WTC11 (cell line): Measurements from ENCODE around the gene RASAL3. TPM values are rescaled to one million over a fixed set of nuclear protein-coding genes. Genes with fewer than 3 reads are reported as not detected.

Experiments
- ATAC-seq: fragments of 200-7000 bp; cut with Tn5 transposase; 2 replicates; pipeline ENCODE4 v1.10.0; 2021; ENCODE audit warnings: mild to moderate bottlenecking, moderate library complexity
- CTCF ChIA-PET: fragments of 300-600 bp; sonication (Branson Sonifier 250); formaldehyde crosslinking; loops from one replicate; lab custom pipeline; 2021; ENCODE audit warnings: antibody characterized with exemption; lab: Charles Lee
- POLR2A ChIA-PET: fragments of 350-600 bp; sonication (Branson Sonifier 250); formaldehyde crosslinking; loops from one replicate; lab custom pipeline; 2021; ENCODE audit warnings: antibody characterized with exemption; lab: Charles Lee
- DNase-seq: peaks from one replicate; pipeline ENCODE4 v3.0.0; 2021; ENCODE audit warnings: low spot score
- H3K27ac Mint-ChIP-seq: 2 replicates; pipeline ENCODE4 v1.8.0; 2021; ENCODE audit warnings: mixed read lengths
- H3K27me3 Mint-ChIP-seq: 2 replicates; pipeline ENCODE4 v1.8.0; 2021; ENCODE audit warnings: low read depth, mild to moderate bottlenecking, moderate library complexity, mixed read lengths
- H3K36me3 Mint-ChIP-seq: 2 replicates; pipeline ENCODE4 v1.8.0; 2021; ENCODE audit warnings: mixed read lengths
- H3K4me1 Mint-ChIP-seq: 2 replicates; pipeline ENCODE4 v1.8.0; 2022; ENCODE audit warnings: mixed read lengths
- H3K4me3 Mint-ChIP-seq: 2 replicates; pipeline ENCODE4 v1.8.0; 2021; ENCODE audit warnings: mild to moderate bottlenecking, moderate library complexity, mixed read lengths
- H3K9me3 Mint-ChIP-seq: 2 replicates; pipeline ENCODE4 v1.8.0; 2021; ENCODE audit warnings: mixed read lengths
- ELF4 ChIP-seq: sonication (generic); formaldehyde crosslinking; IDR thresholded peaks from 2 replicates; pipeline ENCODE4 v1.8.1; 2022; ENCODE audit warnings: low read depth, mild to moderate bottlenecking, moderate library complexity, missing genetic modification reagents
- ETV6 ChIP-seq: sonication (generic); formaldehyde crosslinking; IDR thresholded peaks from 2 replicates; pipeline ENCODE4 v1.8.1; 2022; ENCODE audit warnings: mild to moderate bottlenecking, missing genetic modification reagents
- KAT7 ChIP-seq: sonication (generic); formaldehyde crosslinking; IDR thresholded peaks from 2 replicates; pipeline ENCODE4 v1.8.1; 2023; ENCODE audit warnings: missing genetic modification reagents, mild to moderate bottlenecking, borderline replicate concordance
- NFYB ChIP-seq: sonication (generic); formaldehyde crosslinking; conservative IDR thresholded peaks from 2 replicates; pipeline ENCODE4 v1.8.0; 2022; ENCODE audit warnings: low read depth, missing genetic modification reagents
- NR1H2 ChIP-seq: sonication (generic); formaldehyde crosslinking; IDR thresholded peaks from 2 replicates; pipeline ENCODE4 v1.9.0; 2021; ENCODE audit warnings: mild to moderate bottlenecking, moderate library complexity, missing genetic modification reagents
- PRRX2 ChIP-seq: fragments of 250-450 bp; sonication (Bioruptor Pico); IDR thresholded peaks from 2 replicates; pipeline ENCODE4 v1.8.0; 2021; ENCODE audit warnings: mild to moderate bottlenecking
- SMAD3 ChIP-seq: sonication (generic); formaldehyde crosslinking; IDR thresholded peaks from 2 replicates; pipeline ENCODE4 v1.8.0; 2022; ENCODE audit warnings: missing genetic modification reagents, mild to moderate bottlenecking, borderline replicate concordance
- SMAD4 ChIP-seq: sonication (generic); formaldehyde crosslinking; IDR thresholded peaks from 2 replicates; pipeline ENCODE4 v1.8.0; 2022; ENCODE audit warnings: mild to moderate bottlenecking, missing genetic modification reagents
- SP1 ChIP-seq: sonication (generic); formaldehyde crosslinking; conservative IDR thresholded peaks from 2 replicates; pipeline ENCODE4 v1.8.1; 2022; ENCODE audit warnings: missing genetic modification reagents
- ZBTB21 ChIP-seq: sonication (generic); formaldehyde crosslinking; IDR thresholded peaks from 2 replicates; pipeline ENCODE4 v1.8.1; 2023; ENCODE audit warnings: mild to moderate bottlenecking, missing genetic modification reagents, borderline replicate concordance
- ZNF219 ChIP-seq: sonication (generic); formaldehyde crosslinking; IDR thresholded peaks from 2 replicates; pipeline ENCODE4 v1.8.0; 2023; ENCODE audit warnings: missing genetic modification reagents, mild to moderate bottlenecking, borderline replicate concordance
- ZNF263 ChIP-seq: sonication (generic); formaldehyde crosslinking; IDR thresholded peaks from 2 replicates; pipeline ENCODE4 v1.8.1; 2022; ENCODE audit warnings: low read depth, mild to moderate bottlenecking, moderate library complexity, missing genetic modification reagents
- ZNF416 ChIP-seq: fragments of 250-450 bp; sonication (Bioruptor Pico); IDR thresholded peaks from 2 replicates; pipeline ENCODE4 v1.9.0; 2021; ENCODE audit warnings: mild to moderate bottlenecking, inconsistent platforms
- ZNF423 ChIP-seq: fragments of 250-450 bp; sonication (Bioruptor Pico); IDR thresholded peaks from 2 replicates; pipeline ENCODE4 v2.1.2; 2022; ENCODE audit warnings: mild to moderate bottlenecking, moderate library complexity
- ZNF671 ChIP-seq: fragments of 250-450 bp; sonication (Bioruptor Pico); IDR thresholded peaks from 2 replicates; pipeline ENCODE4 v1.8.0; 2021; ENCODE audit warnings: mild to moderate bottlenecking
- total RNA-seq: library from RNA; stranded (reverse); gene quantifications from 3 replicates; pipeline ENCODE4 v1.2.3, GENCODE V29; 2021
- TF ChIP-seq, protein P1 (sequence below): fragments of 250-450 bp; sonication (Bioruptor Pico); conservative IDR thresholded peaks from 2 replicates; pipeline ENCODE4 v1.9.0; 2021; ENCODE audit warnings: mild to moderate bottlenecking
- TF ChIP-seq, protein P2 (sequence below): sonication (generic); formaldehyde crosslinking; IDR thresholded peaks from 2 replicates; pipeline ENCODE4 v1.8.0; 2022; ENCODE audit warnings: mild to moderate bottlenecking, missing genetic modification reagents
- TF ChIP-seq, protein P3 (sequence below): fragments of 250-450 bp; sonication (Bioruptor Pico); IDR thresholded peaks from 2 replicates; pipeline ENCODE4 v1.9.0; 2021; ENCODE audit warnings: mild to moderate bottlenecking
- TF ChIP-seq, protein P4 (sequence below): fragments of 250-450 bp; sonication (Bioruptor Pico); IDR thresholded peaks from 2 replicates; pipeline ENCODE4 v1.9.0; 2021; ENCODE audit warnings: moderate library complexity, mild to moderate bottlenecking, inconsistent platforms, borderline replicate concordance
- TF ChIP-seq, protein P5 (sequence below): sonication (generic); formaldehyde crosslinking; IDR thresholded peaks from 2 replicates; pipeline ENCODE4 v1.8.0; 2023; ENCODE audit warnings: mild to moderate bottlenecking, missing genetic modification reagents
- TF ChIP-seq, protein P6 (sequence below): sonication (generic); formaldehyde crosslinking; IDR thresholded peaks from 2 replicates; pipeline ENCODE4 v1.8.0; 2022; ENCODE audit warnings: mild to moderate bottlenecking, missing genetic modification reagents
- TF ChIP-seq, protein P7 (sequence below): sonication (generic); formaldehyde crosslinking; IDR thresholded peaks from 2 replicates; pipeline ENCODE4 v1.8.1; 2023; ENCODE audit warnings: mild to moderate bottlenecking, moderate library complexity, missing genetic modification reagents
- TF ChIP-seq, protein P8 (sequence below): sonication (generic); formaldehyde crosslinking; IDR thresholded peaks from 2 replicates; pipeline ENCODE4 v1.8.1; 2022; ENCODE audit warnings: missing genetic modification reagents, borderline replicate concordance
- TF ChIP-seq, protein P9 (sequence below): sonication (generic); formaldehyde crosslinking; IDR thresholded peaks from 2 replicates; pipeline ENCODE4 v1.8.0; 2023; ENCODE audit warnings: missing genetic modification reagents

Gene RASAL3
- total RNA-seq, 1 experiment from 2014 or later, result 1.6 TPM

DNA sequence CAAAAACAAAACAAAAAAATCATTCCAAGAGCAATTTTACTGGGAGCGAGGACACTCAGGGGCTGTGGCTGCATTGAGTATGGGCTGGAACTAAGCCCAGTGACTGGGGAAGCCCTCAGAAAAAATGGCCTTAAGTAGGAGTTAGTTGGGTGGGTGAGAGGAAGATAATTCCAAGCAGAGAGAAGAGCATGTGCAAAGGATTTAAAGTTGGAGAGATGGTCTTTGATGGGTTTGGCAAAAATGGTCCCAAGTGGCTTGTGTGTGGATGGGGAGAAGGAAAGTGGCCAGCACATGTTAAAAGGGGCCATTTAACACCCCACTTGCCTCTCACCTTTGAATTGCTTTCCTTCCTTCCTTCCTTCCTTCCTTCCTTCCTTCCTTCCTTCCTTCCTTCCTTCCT lies 37.3 kb upstream of the RASAL3 start:
- no peak for ATAC-seq
- TF ChIP-seq KAT7 (no peak), NR1H2 (no peak), ZNF416 (CRISPR knock-in tag) (no peak), PRRX2 (no peak), SMAD3 (CRISPR knock-in tag) (no peak), NFYB (no peak), ETV6 (no peak), SP1 (CRISPR knock-in tag) (no peak), ZNF423 (CRISPR knock-in tag) (no peak), ELF4 (CRISPR knock-in tag) (no peak), ZNF671 (no peak)
- TF ChIP-seq, protein P1, sequence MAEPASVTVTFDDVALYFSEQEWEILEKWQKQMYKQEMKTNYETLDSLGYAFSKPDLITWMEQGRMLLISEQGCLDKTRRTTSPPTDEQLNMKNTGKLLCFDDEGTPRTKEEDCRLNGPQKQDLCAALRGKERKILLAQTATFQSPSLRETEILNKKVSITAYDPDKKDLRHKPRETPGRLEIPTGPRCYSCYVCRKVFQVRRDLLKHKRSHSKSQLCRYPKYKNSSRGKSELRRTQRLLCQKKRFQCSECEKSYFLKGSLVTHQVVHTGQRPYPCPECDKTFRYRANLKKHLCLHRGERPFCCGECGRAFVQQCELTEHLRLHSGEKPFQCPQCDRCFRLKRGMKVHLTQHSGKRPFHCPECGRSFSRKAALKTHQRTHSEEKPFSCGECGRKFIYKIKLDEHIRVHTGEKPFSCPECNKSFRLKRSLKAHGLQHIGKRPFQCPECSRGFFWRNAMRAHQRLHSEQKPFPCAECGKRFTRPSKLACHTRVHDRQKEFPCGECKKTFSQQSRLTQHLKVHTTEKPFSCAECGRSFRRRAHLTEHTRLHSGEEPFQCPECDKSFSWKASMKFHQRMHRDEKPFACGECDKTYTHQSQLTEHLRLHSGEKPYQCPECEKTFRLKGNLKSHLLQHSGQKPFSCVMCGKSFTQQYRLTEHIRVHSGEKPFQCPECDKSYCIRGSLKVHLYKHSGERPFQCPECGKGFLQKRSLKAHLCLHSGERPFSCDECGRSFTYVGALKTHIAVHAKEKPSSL (CRISPR knock-in tag), result no peak
- TF ChIP-seq, protein P2, sequence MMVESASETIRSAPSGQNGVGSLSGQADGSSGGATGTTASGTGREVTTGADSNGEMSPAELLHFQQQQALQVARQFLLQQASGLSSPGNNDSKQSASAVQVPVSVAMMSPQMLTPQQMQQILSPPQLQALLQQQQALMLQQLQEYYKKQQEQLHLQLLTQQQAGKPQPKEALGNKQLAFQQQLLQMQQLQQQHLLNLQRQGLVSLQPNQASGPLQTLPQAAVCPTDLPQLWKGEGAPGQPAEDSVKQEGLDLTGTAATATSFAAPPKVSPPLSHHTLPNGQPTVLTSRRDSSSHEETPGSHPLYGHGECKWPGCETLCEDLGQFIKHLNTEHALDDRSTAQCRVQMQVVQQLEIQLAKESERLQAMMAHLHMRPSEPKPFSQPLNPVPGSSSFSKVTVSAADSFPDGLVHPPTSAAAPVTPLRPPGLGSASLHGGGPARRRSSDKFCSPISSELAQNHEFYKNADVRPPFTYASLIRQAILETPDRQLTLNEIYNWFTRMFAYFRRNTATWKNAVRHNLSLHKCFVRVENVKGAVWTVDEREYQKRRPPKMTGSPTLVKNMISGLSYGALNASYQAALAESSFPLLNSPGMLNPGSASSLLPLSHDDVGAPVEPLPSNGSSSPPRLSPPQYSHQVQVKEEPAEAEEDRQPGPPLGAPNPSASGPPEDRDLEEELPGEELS, result no peak
- TF ChIP-seq, protein P3, sequence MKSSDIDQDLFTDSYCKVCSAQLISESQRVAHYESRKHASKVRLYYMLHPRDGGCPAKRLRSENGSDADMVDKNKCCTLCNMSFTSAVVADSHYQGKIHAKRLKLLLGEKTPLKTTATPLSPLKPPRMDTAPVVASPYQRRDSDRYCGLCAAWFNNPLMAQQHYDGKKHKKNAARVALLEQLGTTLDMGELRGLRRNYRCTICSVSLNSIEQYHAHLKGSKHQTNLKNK, result no peak
- TF ChIP-seq, protein P4, sequence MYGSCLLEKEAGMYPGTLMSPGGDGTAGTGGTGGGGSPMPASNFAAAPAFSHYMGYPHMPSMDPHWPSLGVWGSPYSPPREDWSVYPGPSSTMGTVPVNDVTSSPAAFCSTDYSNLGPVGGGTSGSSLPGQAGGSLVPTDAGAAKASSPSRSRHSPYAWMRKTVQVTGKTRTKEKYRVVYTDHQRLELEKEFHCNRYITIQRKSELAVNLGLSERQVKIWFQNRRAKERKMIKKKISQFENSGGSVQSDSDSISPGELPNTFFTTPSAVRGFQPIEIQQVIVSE, result no peak
- TF ChIP-seq, protein P5, sequence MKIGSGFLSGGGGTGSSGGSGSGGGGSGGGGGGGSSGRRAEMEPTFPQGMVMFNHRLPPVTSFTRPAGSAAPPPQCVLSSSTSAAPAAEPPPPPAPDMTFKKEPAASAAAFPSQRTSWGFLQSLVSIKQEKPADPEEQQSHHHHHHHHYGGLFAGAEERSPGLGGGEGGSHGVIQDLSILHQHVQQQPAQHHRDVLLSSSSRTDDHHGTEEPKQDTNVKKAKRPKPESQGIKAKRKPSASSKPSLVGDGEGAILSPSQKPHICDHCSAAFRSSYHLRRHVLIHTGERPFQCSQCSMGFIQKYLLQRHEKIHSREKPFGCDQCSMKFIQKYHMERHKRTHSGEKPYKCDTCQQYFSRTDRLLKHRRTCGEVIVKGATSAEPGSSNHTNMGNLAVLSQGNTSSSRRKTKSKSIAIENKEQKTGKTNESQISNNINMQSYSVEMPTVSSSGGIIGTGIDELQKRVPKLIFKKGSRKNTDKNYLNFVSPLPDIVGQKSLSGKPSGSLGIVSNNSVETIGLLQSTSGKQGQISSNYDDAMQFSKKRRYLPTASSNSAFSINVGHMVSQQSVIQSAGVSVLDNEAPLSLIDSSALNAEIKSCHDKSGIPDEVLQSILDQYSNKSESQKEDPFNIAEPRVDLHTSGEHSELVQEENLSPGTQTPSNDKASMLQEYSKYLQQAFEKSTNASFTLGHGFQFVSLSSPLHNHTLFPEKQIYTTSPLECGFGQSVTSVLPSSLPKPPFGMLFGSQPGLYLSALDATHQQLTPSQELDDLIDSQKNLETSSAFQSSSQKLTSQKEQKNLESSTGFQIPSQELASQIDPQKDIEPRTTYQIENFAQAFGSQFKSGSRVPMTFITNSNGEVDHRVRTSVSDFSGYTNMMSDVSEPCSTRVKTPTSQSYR, result no peak
- TF ChIP-seq, protein P6, sequence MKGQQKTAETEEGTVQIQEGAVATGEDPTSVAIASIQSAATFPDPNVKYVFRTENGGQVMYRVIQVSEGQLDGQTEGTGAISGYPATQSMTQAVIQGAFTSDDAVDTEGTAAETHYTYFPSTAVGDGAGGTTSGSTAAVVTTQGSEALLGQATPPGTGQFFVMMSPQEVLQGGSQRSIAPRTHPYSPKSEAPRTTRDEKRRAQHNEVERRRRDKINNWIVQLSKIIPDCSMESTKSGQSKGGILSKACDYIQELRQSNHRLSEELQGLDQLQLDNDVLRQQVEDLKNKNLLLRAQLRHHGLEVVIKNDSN (CRISPR knock-in tag), result no peak
- TF ChIP-seq, all 79 proteins: peak for 0
- CTCF ChIA-PET, result interaction anchor here (0.7 kb wide), 1 partner anchor 545 kb away, joined by 3 read pairs; no protein-coding TSS in a partner anchor
- DNase-seq, result no peak
- H3K4me3 Mint-ChIP-seq, result no peak overlapping the region
- H3K27ac Mint-ChIP-seq, result no peak overlapping the region
- peaks cover 16% of the 10 kb centered on the region for H3K27me3 Mint-ChIP-seq
- POLR2A ChIA-PET, result no interaction called here
- peaks cover 13% of the 10 kb centered on the region for H3K9me3 Mint-ChIP-seq
- no peaks in the 10 kb centered on the region for H3K36me3 Mint-ChIP-seq
- peaks cover 4% of the 10 kb centered on the region for H3K4me1 Mint-ChIP-seq

DNA sequence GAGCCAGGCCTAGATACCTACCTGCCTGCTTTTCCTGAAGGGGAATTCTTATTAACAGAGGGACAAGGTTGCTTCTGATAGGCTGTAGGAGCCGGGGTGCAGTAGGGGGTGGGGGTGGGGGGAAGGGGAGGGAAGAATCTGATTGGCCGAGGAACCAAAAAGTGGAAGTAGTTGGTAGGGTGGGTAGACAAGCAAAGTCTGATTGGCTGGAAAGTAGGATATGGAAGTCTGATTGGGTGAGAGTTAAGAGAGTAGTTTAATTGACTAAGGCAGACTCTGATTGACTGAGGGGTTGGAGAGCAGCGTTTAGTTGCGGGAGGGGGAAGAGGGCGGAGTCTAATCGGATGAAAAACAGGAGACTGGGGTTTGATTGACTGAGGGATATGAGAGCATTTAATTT lies 34.6 kb upstream of the RASAL3 start:
- DNase-seq, result peak; percentile 30
- peaks cover 9% of the 10 kb centered on the region for H3K9me3 Mint-ChIP-seq
- H3K4me1 Mint-ChIP-seq, result peaks cover 4% of the 10 kb centered on the region
- ATAC-seq, result peak; percentile 62
- no peak overlapping the region for H3K4me3 Mint-ChIP-seq
- peaks cover 8% of the 10 kb centered on the region for H3K27me3 Mint-ChIP-seq
- ChIA-PET CTCF (no interaction called here), POLR2A (no interaction called here)
- no peak overlapping the region for H3K27ac Mint-ChIP-seq
- no peaks in the 10 kb centered on the region for H3K36me3 Mint-ChIP-seq
- TF ChIP-seq, protein P7, sequence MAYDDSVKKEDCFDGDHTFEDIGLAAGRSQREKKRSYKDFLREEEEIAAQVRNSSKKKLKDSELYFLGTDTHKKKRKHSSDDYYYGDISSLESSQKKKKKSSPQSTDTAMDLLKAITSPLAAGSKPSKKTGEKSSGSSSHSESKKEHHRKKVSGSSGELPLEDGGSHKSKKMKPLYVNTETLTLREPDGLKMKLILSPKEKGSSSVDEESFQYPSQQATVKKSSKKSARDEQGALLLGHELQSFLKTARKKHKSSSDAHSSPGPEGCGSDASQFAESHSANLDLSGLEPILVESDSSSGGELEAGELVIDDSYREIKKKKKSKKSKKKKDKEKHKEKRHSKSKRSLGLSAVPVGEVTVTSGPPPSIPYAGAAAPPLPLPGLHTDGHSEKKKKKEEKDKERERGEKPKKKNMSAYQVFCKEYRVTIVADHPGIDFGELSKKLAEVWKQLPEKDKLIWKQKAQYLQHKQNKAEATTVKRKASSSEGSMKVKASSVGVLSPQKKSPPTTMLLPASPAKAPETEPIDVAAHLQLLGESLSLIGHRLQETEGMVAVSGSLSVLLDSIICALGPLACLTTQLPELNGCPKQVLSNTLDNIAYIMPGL (CRISPR knock-in tag), result no peak
- TF ChIP-seq, protein P8, sequence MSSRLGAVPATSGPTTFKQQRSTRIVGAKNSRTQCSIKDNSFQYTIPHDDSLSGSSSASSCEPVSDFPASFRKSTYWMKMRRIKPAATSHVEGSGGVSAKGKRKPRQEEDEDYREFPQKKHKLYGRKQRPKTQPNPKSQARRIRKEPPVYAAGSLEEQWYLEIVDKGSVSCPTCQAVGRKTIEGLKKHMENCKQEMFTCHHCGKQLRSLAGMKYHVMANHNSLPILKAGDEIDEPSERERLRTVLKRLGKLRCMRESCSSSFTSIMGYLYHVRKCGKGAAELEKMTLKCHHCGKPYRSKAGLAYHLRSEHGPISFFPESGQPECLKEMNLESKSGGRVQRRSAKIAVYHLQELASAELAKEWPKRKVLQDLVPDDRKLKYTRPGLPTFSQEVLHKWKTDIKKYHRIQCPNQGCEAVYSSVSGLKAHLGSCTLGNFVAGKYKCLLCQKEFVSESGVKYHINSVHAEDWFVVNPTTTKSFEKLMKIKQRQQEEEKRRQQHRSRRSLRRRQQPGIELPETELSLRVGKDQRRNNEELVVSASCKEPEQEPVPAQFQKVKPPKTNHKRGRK (CRISPR knock-in tag), result no peak
- TF ChIP-seq, protein P9, sequence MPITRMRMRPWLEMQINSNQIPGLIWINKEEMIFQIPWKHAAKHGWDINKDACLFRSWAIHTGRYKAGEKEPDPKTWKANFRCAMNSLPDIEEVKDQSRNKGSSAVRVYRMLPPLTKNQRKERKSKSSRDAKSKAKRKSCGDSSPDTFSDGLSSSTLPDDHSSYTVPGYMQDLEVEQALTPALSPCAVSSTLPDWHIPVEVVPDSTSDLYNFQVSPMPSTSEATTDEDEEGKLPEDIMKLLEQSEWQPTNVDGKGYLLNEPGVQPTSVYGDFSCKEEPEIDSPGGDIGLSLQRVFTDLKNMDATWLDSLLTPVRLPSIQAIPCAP, result no peak
- TF ChIP-seq, protein P3, result no peak
- no peak for TF ChIP-seq ZNF219 (CRISPR knock-in tag)
- no peak for TF ChIP-seq ZNF263 (CRISPR knock-in tag)
- no peak for TF ChIP-seq SMAD4
- no peak for TF ChIP-seq ZBTB21
